Muscle layer of colon (tissue), 2 donors: ENCODE data around the gene CNTN4.

ENCODE experiments used
- H3K27ac ChIP-seq: one replicate; pipeline ENCODE4 v1.7.0; 2013; ENCODE audit warnings: low read depth, mild to moderate bottlenecking, low read length, moderate library complexity
- H3K27me3 ChIP-seq, 2 donors: one replicate each; pipeline ENCODE4 v1.7.0; 2013; ENCODE audit warnings: low read length in 2 of 2, mild to moderate bottlenecking in 2 of 2; ENCODE audit not compliant: insufficient read depth in 2 of 2, control insufficient read depth in 1 of 2
- H3K36me3 ChIP-seq: one replicate; pipeline ENCODE4 v1.7.0; 2013; ENCODE audit warnings: mild to moderate bottlenecking, low read length; ENCODE audit not compliant: insufficient read depth
- H3K4me1 ChIP-seq: one replicate; pipeline ENCODE4 v1.7.0; 2013; ENCODE audit warnings: mild to moderate bottlenecking, low read length; ENCODE audit not compliant: insufficient read depth
- H3K4me3 ChIP-seq, 2 donors: one replicate each; pipeline ENCODE4 v1.7.0; 2013; ENCODE audit warnings: low read length in 2 of 2, low read depth in 1 of 2, mild to moderate bottlenecking in 1 of 2, moderate library complexity in 1 of 2
- H3K9ac ChIP-seq: one replicate; pipeline ENCODE4 v1.7.0; 2013; ENCODE audit warnings: low read length
- H3K9me3 ChIP-seq: one replicate; pipeline ENCODE4 v1.7.0; 2013; ENCODE audit warnings: mild to moderate bottlenecking, low read length
- donor health status: abdominal sarcoma.
- donor health status: Adenocarcinoma of cecum.

The CNTN4 gene

DNA sequence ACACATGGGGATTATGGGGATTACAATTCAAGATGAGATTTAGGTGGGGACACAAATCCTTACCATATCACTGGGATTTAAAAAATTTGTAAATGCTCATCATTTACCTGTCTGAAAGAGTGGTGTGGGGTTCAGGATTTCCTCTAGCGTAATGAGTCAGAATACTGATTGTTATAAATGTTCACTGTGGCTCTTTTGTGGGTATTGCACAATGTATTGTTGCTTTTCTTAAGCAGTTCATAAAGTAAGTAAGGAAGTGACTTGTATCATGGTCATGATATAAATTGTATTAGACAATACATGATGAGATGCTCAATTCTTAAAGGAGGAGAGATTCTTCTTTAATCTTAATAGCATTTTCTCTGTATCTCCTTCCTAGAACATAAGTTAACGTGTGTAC is 262.1 kb downstream of the CNTN4 start:
- Histone ChIP-seq H3K9me3 (no peaks in the 10 kb centered on the region), H3K27me3 (no peaks in the 10 kb centered on the region), H3K9ac (no peak overlapping the region), H3K4me1 (no peaks in the 10 kb centered on the region), H3K36me3 (no peaks in the 10 kb centered on the region), H3K4me3 (no peak overlapping the region), H3K27ac (no peak overlapping the region)

DNA sequence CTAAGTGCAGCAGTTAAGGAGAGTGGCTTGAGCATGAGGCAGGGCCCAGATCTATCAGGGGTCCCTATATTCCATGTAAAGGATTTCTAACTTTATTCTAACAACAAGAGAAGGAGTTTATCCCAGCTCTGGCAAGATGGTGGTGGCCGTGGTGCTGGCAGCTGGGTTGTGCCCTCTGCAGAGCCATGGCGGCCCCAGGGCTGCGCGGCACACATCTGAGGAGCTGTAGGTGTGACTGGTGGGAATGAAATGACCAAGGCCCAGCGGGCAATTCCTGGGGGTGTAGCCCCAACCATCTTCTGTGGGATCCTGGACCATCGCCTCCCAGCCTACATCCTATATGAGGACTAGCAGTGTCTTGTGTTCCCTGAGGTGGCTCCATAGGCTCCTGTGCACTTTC is 263.5 kb downstream of the CNTN4 start:
- Histone ChIP-seq H3K4me1 (no peaks in the 10 kb centered on the region), H3K9ac (no peak overlapping the region), H3K4me3 (no peak overlapping the region), H3K27me3 (no peaks in the 10 kb centered on the region), H3K27ac (no peak overlapping the region), H3K9me3 (no peaks in the 10 kb centered on the region), H3K36me3 (no peaks in the 10 kb centered on the region)

DNA sequence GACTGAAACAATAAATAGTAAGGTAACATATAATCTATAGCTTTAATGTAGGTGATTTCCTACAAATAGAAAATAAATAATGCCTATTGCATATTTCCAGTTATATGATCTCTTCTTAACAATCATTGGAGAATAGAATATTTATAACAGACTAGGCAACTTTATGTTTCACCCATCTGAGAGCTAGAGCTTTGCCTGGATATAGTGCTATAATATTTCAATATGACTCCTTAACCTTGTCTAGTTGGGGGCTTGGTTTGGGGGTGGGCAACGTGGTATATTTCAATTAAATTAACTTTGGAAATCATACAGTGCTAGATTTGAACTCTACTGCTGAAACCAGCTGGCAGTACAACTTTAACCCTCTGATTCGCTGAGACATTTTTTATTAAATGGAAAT is 265.2 kb downstream of the CNTN4 start:
- H3K9ac ChIP-seq = no peak overlapping the region
- no peaks in the 10 kb centered on the region for H3K9me3 ChIP-seq
- H3K4me3 ChIP-seq = no peak overlapping the region
- H3K27me3 ChIP-seq = no peaks in the 10 kb centered on the region
- H3K4me1 ChIP-seq = no peaks in the 10 kb centered on the region
- H3K36me3 ChIP-seq = no peaks in the 10 kb centered on the region
- H3K27ac ChIP-seq = no peak overlapping the region

DNA sequence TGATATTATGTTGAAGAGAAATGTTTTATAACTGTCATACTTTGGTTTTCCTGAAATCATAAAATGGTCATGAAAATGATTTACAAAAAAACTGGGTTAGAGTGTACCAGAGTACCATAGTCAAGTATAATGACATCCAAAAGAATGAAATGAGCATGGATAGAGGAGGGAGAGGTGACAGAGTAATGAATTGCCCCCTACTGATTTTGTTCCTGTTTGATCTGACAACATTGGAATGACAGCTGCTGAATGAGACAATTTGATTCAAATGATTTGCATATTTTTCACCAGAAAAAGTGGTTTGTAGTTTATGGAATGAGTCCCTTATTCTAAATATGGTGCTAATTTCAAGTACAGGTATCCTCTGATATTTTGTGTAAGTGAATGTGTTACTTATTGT is 271.7 kb downstream of the CNTN4 start:
- H3K4me1 ChIP-seq = no peaks in the 10 kb centered on the region
- no peak overlapping the region for H3K9ac ChIP-seq
- H3K9me3 ChIP-seq = no peaks in the 10 kb centered on the region
- H3K4me3 ChIP-seq = no peak overlapping the region
- no peaks in the 10 kb centered on the region for H3K36me3 ChIP-seq
- no peaks in the 10 kb centered on the region for H3K27me3 ChIP-seq
- no peak overlapping the region for H3K27ac ChIP-seq

DNA sequence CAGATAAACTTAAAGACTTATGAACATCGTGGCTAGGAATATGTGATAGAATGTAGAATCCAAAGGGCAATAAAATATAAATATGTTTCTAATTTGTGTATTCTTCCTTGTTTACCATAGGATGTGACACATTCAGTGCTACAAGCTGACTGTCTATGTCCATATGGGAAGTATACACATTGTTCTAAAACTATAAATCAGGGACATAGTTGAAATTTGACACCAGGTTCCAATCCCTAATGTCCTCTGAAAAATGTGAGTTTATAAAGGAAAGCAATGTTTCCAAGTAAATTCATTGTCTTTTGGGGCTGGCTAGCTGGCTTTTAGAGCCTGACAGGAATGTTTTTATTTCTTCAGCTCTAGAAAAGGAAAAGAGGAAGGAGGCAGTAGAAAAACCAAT is 273.6 kb downstream of the CNTN4 start:
- Histone ChIP-seq H3K27ac (no peak overlapping the region), H3K27me3 (no peaks in the 10 kb centered on the region), H3K9me3 (no peaks in the 10 kb centered on the region), H3K4me3 (no peak overlapping the region), H3K9ac (no peak overlapping the region), H3K36me3 (no peaks in the 10 kb centered on the region), H3K4me1 (no peaks in the 10 kb centered on the region)

DNA sequence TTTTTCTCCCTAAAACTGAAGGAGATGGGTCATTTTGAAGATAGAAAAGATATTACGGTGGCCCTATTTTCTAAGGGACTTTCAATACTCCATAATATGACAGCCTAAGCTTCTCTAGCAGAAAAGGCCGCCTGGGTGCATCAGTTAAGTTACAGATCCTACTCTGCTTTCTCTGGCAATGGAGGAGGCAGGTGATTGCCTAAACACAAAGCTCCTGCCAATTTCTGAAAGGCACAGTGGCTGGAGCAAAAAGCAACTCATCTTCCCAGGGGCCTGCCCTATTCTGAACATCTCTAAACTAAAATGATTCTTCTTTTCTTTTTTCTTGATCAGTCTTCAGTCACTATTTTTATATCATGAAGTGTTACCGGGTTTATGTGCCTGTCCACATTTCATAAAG is 276.7 kb downstream of the CNTN4 start:
- no peaks in the 10 kb centered on the region for H3K36me3 ChIP-seq
- H3K4me3 ChIP-seq = no peak overlapping the region
- H3K27ac ChIP-seq = no peak overlapping the region
- no peak overlapping the region for H3K9ac ChIP-seq
- H3K9me3 ChIP-seq = no peaks in the 10 kb centered on the region
- H3K4me1 ChIP-seq = no peaks in the 10 kb centered on the region
- no peaks in the 10 kb centered on the region for H3K27me3 ChIP-seq

DNA sequence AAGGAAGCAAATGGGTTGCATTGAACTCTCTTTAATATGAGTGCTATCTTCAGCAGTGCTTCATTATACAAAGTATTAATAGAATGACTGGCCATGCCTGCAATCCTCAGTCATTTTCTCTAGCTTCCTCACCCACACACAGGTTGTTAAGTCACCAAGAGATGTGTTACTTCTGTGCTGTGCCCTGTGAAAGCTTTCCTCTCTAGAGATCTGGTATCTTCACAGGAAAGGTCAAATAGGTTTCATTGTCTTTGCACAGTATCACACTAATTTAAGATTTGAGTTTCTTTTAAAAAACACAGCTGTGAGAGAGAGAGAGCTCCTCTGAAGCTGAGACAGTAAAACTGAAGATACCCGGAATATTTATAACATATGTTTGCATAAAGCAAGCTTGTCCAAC is 278.6 kb downstream of the CNTN4 start:
- no peaks in the 10 kb centered on the region for H3K4me1 ChIP-seq
- H3K27ac ChIP-seq = no peak overlapping the region
- no peak overlapping the region for H3K4me3 ChIP-seq
- no peaks in the 10 kb centered on the region for H3K27me3 ChIP-seq
- H3K36me3 ChIP-seq = no peaks in the 10 kb centered on the region
- H3K9me3 ChIP-seq = no peaks in the 10 kb centered on the region
- H3K9ac ChIP-seq = no peak overlapping the region

DNA sequence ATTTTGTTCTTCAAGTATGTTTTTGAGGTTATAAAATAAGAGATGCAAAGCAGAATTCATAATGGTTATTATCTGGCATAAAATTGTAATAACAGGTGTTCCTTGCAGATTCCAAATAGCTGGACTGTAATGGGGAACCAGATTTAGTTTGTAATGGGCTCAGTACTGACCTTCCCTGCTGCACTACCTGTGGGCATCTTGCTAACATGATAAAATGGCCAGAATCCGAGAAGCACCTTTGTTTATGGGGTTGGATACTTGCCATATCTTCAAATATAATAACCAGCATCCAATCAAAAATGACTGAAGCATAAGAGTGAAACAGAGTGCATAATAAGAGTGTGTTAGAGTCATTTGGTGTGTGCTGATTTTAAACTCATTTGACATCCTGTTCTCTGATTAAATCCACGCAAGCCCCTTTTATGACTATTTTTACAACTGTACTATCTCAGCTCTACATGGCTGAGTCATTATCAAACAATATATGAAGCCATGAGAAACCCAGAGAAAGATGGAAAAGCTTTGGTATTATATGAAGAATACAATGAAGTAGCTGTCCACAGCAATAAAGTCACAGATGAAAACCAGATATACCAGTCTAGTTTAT is 292.4 kb downstream of the CNTN4 start:
- Histone ChIP-seq H3K4me1 (no peaks in the 10 kb centered on the region), H3K9me3 (no peaks in the 10 kb centered on the region), H3K9ac (no peak overlapping the region), H3K27me3 (no peaks in the 10 kb centered on the region), H3K4me3 (no peak overlapping the region), H3K27ac (no peak overlapping the region), H3K36me3 (no peaks in the 10 kb centered on the region)

DNA sequence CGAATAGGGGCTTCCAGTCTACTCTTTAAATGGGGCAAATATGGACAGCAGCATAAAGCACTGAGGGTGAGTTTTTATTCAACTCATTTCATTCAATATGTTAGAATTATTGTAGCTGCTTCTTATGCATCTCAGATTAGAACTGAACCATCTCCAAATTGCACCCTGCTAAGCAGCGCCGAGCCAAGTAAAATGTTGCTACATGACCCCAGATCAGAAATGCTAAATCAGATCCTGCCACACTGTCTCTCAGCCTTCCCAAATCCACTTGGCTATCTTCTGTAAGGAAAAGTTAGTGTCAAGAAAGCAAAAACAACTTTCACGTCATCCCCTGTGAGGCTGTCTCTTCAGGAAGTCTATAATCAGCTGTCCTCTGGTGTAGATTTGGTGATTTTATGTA is 293.2 kb downstream of the CNTN4 start:
- no peaks in the 10 kb centered on the region for H3K27me3 ChIP-seq
- no peaks in the 10 kb centered on the region for H3K9me3 ChIP-seq
- no peak overlapping the region for H3K4me3 ChIP-seq
- no peak overlapping the region for H3K9ac ChIP-seq
- no peak overlapping the region for H3K27ac ChIP-seq
- H3K36me3 ChIP-seq = no peaks in the 10 kb centered on the region
- H3K4me1 ChIP-seq = no peaks in the 10 kb centered on the region

DNA sequence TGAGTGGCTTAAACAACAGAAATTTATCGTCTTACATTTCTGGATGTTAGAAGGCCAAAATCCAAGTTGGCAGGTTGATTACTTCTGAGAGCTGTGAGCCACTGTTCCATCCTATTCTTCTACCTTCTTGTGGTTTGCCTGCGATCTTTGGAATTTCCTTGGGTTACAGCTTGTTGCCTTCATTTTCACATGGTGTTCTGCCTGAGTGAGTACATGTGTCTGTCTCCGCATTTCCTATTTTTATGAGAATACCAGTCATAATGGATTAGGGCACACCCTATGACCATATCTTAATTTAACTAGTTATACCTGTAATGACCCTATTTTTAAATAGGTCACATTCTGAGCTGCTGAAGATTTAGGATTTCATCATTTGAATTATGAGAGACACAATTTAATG is 294.3 kb downstream of the CNTN4 start:
- Histone ChIP-seq H3K9ac (no peak overlapping the region), H3K4me3 (no peak overlapping the region), H3K4me1 (no peaks in the 10 kb centered on the region), H3K36me3 (no peaks in the 10 kb centered on the region), H3K27me3 (no peaks in the 10 kb centered on the region), H3K27ac (no peak overlapping the region), H3K9me3 (no peaks in the 10 kb centered on the region)

DNA sequence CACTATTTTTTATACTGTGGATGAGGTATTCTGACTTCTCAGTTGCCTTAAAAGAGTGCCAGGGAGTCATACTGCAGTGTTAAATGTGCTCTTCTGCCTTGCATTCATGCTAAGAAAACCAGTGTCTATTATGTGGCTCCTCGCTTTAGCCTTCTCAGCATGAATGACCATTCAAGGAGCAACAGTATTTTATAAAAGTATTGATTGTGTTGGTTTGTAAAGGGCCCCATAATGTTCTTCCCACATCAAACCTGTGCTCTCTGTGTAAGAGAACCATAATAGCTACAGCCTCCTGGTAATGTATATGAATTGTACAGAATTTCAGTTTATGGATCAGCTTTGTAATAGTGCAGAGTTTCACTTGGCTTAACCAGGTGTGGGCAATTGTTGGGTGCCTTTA is 316.4 kb downstream of the CNTN4 start:
- no peaks in the 10 kb centered on the region for H3K4me1 ChIP-seq
- H3K4me3 ChIP-seq = no peak overlapping the region
- no peak overlapping the region for H3K27ac ChIP-seq
- H3K27me3 ChIP-seq = no peaks in the 10 kb centered on the region
- H3K9me3 ChIP-seq = no peaks in the 10 kb centered on the region
- no peak overlapping the region for H3K9ac ChIP-seq
- H3K36me3 ChIP-seq = no peaks in the 10 kb centered on the region

DNA sequence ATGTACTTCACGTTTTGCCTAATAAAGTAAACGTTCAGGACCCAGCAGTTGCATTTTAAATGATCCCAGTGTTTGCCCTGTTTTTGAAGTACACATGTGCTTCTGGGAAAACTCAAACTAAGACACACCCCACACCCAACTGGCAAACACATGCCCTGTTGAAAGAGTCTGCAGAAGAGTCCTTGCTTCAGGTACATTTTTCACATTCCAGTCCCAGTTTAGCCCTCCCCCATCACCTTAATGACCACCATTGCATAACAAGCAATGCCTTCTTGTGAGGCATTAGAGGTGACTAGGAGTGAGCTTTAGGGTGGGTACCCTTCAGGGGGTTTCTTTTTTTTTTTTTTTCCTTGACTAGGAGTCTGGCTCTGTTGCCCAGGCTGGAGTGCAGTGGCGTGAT is 322.3 kb downstream of the CNTN4 start:
- no peak overlapping the region for H3K27ac ChIP-seq

More for the DNA sequence above, 322.3 kb downstream of the CNTN4 start:
- no peak overlapping the region for H3K4me3 ChIP-seq
- no peaks in the 10 kb centered on the region for H3K27me3 ChIP-seq
- no peak overlapping the region for H3K9ac ChIP-seq
- H3K4me1 ChIP-seq = no peaks in the 10 kb centered on the region
- no peaks in the 10 kb centered on the region for H3K9me3 ChIP-seq
- H3K36me3 ChIP-seq = no peaks in the 10 kb centered on the region
